Ishikawa (cell line): ENCODE measurements around the gene WEE2.

Experiments
- CEBPB ChIP-seq: IDR thresholded peaks from 2 replicates; pipeline ENCODE4 v1.6.1; 2012
- CREB1 ChIP-seq: IDR thresholded peaks from 2 replicates; pipeline ENCODE4 v1.6.1; 2012; ENCODE audit warnings: low read depth
- EGR1 ChIP-seq: IDR thresholded peaks from 2 replicates; pipeline ENCODE4 v1.6.1; 2012
- EP300 ChIP-seq: IDR thresholded peaks from 2 replicates; pipeline ENCODE4 v1.6.1; 2012; ENCODE audit warnings: borderline replicate concordance
- RAD21 ChIP-seq: IDR thresholded peaks from 2 replicates; pipeline ENCODE4 v1.6.1; 2012; ENCODE audit warnings: low read depth
- TAF1 ChIP-seq: IDR thresholded peaks from 2 replicates; pipeline ENCODE4 v1.6.1; 2012; ENCODE audit warnings: low read depth, mild to moderate bottlenecking
- TCF12 ChIP-seq: IDR thresholded peaks from 2 replicates; pipeline ENCODE4 v1.6.1; 2012; ENCODE audit warnings: low read depth
- ZBTB7A ChIP-seq: IDR thresholded peaks from 2 replicates; pipeline ENCODE4 v1.6.1; 2012; ENCODE audit warnings: low read depth
- TF ChIP-seq, protein P1 (sequence below): IDR thresholded peaks from 2 replicates; pipeline ENCODE4 v1.6.1; 2012; ENCODE audit warnings: low read depth, mild to moderate bottlenecking
- TF ChIP-seq, protein P2 (sequence below): IDR thresholded peaks from 2 replicates; pipeline ENCODE4 v1.6.1; 2012

GRCh38 chr7:141693082-141693481 is 15.1 kb upstream of the WEE2 start:
- no peak for TF ChIP-seq ZBTB7A
- TF ChIP-seq, protein P1, sequence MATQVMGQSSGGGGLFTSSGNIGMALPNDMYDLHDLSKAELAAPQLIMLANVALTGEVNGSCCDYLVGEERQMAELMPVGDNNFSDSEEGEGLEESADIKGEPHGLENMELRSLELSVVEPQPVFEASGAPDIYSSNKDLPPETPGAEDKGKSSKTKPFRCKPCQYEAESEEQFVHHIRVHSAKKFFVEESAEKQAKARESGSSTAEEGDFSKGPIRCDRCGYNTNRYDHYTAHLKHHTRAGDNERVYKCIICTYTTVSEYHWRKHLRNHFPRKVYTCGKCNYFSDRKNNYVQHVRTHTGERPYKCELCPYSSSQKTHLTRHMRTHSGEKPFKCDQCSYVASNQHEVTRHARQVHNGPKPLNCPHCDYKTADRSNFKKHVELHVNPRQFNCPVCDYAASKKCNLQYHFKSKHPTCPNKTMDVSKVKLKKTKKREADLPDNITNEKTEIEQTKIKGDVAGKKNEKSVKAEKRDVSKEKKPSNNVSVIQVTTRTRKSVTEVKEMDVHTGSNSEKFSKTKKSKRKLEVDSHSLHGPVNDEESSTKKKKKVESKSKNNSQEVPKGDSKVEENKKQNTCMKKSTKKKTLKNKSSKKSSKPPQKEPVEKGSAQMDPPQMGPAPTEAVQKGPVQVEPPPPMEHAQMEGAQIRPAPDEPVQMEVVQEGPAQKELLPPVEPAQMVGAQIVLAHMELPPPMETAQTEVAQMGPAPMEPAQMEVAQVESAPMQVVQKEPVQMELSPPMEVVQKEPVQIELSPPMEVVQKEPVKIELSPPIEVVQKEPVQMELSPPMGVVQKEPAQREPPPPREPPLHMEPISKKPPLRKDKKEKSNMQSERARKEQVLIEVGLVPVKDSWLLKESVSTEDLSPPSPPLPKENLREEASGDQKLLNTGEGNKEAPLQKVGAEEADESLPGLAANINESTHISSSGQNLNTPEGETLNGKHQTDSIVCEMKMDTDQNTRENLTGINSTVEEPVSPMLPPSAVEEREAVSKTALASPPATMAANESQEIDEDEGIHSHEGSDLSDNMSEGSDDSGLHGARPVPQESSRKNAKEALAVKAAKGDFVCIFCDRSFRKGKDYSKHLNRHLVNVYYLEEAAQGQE: no peak
- TF ChIP-seq CREB1: no peak
- no peak for TF ChIP-seq EP300
- no peak for TF ChIP-seq TAF1
- no peak for TF ChIP-seq TCF12
- TF ChIP-seq, protein P2, sequence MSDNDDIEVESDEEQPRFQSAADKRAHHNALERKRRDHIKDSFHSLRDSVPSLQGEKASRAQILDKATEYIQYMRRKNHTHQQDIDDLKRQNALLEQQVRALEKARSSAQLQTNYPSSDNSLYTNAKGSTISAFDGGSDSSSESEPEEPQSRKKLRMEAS: no peak
- no peak for TF ChIP-seq RAD21
- 0 out of 2 replicates have a peak, but pooled peaks have one; percentile 15 for TF ChIP-seq CEBPB
- TF ChIP-seq EGR1: no peak
